Measurements from ENCODE around the gene SULT1A3.
"Not testable (repeated sequence)": the region's sequence is repeated elsewhere in the genome, so short reads cannot be mapped to it uniquely, and the experiment has no call there.

SULT1A3 gene

GRCh38 chr16:30217082-30217481, 18.0 kb downstream of the SULT1A3 start:
- DNase-seq (ENCODE audit: insufficient read length, low spot score); FAIRE-seq: not testable (repeated sequence)

GRCh38 chr16:30248379-30248778, 49.3 kb downstream of the SULT1A3 start, which contains the start of gene NPIPB13:
TSS of gene NPIPB13 (minus strand) at chr16:30248479. CDS start at chr16:30245573, 2,906 bp downstream.
- not testable (repeated sequence) for FAIRE-seq; DNase-seq (ENCODE audit: insufficient read length, low spot score)

Data from GM12891 (cell line).